ENCODE results near the gene MASP2. TPM values are rescaled to one million over a fixed set of nuclear protein-coding genes. Genes with fewer than 3 reads are reported as not detected.
"Not testable (repeated sequence)": the region's sequence is repeated elsewhere in the genome, so short reads cannot be mapped to it uniquely, and the experiment has no call there.

The MASP2 gene
- not detected for total RNA-seq
- long read RNA-seq, partial matches to known transcripts, result 0 of 2 reads
- long read RNA-seq, other reads (novel, unspliced or antisense), result 2 of 2 reads

DNA sequence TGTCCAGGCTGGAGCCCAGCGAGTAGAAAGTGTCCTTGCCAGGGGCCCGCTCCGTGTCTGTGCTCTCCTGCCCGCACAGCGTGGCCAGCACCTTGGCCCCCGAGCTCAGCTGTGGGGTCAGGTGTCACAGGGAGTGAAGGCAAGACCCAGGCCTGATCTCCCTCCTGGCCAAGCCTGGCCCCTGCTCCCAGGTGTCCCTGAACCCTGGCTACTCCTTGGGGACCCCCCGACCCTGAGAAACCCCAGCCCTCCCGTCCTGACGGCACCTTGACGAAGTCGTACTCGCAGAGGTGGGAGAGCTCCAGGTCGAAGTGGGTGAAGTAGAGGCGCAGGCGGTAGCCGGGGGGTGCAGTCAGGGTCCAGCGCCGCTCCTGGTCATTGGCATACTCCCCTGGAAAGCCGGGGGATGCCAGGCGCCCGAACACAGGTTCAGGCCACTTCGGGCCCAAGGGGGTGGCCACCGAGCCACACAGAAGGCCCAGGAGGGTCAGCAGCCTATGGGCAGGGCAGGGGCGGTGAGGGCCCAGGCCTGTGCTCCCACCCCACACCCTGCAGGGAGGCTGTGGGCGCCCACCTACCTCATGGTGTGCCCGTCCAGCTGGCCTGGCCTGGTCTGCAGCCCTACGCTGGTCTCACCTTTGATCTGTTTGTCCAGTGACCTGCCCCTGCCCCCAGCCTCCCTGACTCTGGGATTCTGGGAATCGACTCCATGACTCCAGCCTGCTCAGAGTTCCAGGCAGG is at the start of gene MASP2:
TSS of gene MASP2 (minus strand) at position 615 of the 741 bp plus-strand sequence. CDS start at position 583, 32 bp downstream.
- H3K9me3 ChIP-seq, result no peaks in the 10 kb centered on the region
- no peak within 1 kb of the TSS for H3K4me3 ChIP-seq
- no peaks in the 10 kb centered on the region for H3K36me3 ChIP-seq
- DNase-seq, result peak; percentile 42
- ATAC-seq, result peak; percentile 18 to 24
- TF ChIP-seq, protein P1, sequence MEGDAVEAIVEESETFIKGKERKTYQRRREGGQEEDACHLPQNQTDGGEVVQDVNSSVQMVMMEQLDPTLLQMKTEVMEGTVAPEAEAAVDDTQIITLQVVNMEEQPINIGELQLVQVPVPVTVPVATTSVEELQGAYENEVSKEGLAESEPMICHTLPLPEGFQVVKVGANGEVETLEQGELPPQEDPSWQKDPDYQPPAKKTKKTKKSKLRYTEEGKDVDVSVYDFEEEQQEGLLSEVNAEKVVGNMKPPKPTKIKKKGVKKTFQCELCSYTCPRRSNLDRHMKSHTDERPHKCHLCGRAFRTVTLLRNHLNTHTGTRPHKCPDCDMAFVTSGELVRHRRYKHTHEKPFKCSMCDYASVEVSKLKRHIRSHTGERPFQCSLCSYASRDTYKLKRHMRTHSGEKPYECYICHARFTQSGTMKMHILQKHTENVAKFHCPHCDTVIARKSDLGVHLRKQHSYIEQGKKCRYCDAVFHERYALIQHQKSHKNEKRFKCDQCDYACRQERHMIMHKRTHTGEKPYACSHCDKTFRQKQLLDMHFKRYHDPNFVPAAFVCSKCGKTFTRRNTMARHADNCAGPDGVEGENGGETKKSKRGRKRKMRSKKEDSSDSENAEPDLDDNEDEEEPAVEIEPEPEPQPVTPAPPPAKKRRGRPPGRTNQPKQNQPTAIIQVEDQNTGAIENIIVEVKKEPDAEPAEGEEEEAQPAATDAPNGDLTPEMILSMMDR (IDR thresholded peaks at IDR 0.05), result no peak
- H3K4me1 ChIP-seq, result no peaks in the 10 kb centered on the region
- intact Hi-C loops (cut with DNase I), result no loop called here
- H3K27ac ChIP-seq, result no peak within 1 kb of the TSS
- H3K27me3 ChIP-seq (ENCODE audit: low read depth), result no peaks in the 10 kb centered on the region

DNA sequence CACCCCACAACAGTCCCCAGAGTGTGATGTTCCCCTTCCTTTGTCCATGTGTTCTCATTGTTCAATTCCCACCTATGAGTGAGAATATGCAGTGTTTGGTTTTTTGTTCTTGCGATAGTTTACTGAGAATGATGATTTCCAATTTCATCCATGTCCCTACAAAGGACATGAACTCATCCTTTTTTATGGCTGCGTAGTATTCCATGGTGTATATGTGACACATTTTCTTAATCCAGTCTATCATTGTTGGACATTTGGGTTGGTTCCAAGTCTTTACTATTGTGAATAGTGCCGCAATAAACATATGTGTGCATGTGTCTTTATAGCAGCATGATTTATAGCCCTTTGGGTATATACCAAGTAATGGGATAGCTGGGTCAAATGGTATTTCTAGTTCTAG is 36.7 kb upstream of the MASP2 start:
- H3K27me3 ChIP-seq (ENCODE audit: low read depth); intact Hi-C loops (cut with DNase I); H3K4me1 ChIP-seq; ATAC-seq; H3K4me3 ChIP-seq; H3K27ac ChIP-seq; H3K9me3 ChIP-seq; DNase-seq: not testable (repeated sequence)
- H3K36me3 ChIP-seq, result peaks cover 73% of the 10 kb centered on the region

DNA sequence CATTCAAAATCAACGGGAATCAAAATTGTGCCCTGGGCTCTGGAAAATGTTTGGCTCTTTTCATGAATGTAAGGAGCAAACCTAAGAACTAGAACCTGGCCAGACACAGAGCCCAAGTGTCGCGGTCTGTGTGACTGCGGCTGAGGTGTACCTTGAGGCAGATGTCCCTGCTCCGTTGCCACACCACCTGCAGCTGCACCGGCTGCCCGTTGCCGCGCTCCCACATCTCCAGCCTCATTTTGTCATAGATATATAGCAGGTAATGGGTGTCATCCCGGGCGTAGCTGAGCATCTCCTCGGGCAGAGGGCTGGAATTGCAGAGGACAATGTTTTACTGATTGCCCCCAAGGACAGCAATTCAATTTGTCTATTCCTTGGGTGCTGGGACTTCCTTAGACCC is 33.9 kb upstream of the MASP2 start:
- Histone ChIP-seq H3K27ac (no peak overlapping the region), H3K36me3 (peaks cover 73% of the 10 kb centered on the region), H3K27me3 (ENCODE audit: low read depth) (no peaks in the 10 kb centered on the region), H3K9me3 (no peaks in the 10 kb centered on the region), H3K4me3 (no peak overlapping the region), H3K4me1 (no peaks in the 10 kb centered on the region)
- no peak for ATAC-seq
- TF ChIP-seq, protein P1 (IDR thresholded peaks at IDR 0.05), result no peak
- no peak for DNase-seq
- intact Hi-C loops (cut with DNase I), result no loop called here

DNA sequence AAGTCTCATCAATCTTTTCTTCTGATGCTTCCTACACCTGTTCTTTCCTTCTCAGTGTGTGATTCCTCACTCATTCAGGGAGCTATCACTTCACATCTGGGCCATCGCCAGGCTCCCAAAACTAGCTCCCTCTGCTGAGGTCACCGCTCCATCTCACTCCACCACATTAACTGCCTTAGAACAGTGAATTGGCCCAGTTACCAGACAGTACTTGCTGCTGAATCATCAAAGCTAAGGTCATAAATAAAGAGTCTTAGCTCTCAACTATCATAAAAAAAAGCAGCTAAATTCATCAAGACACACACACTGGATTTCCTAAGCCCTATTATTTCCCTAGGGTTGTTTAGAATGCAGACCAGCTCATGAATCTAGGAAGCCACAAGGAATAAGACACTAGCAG is 31.6 kb upstream of the MASP2 start:
- Histone ChIP-seq H3K36me3 (peaks cover 96% of the 10 kb centered on the region), H3K27me3 (ENCODE audit: low read depth) (no peaks in the 10 kb centered on the region), H3K4me1 (no peaks in the 10 kb centered on the region), H3K4me3 (no peak overlapping the region), H3K9me3 (no peaks in the 10 kb centered on the region), H3K27ac (no peak overlapping the region)
- DNase-seq (no peak), ATAC-seq (no peak)
- intact Hi-C loops (cut with DNase I), result no loop called here
- TF ChIP-seq, protein P1 (IDR thresholded peaks at IDR 0.05), result no peak

DNA sequence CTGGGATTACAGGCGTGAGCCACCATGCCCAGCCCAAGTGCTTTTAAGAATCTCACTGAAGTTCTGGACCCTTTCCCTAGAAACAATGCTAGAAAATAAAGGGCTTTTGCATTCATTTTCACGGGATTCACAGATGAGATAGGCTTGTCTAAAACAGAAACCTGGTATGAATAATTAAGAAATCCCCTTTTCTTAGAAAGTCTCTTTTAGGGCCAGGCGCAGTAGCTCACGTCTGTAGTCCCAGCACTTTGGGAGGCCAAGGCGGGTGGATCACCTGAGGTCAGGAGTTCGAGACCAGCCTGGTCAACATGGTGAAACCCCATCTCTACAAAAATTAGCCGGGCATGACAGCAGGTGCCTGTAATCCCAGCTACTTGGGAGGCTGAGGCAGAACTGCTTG is 26.4 kb upstream of the MASP2 start:
- peaks cover 99% of the 10 kb centered on the region for H3K36me3 ChIP-seq
- H3K27ac ChIP-seq; H3K4me3 ChIP-seq; H3K4me1 ChIP-seq; intact Hi-C loops (cut with DNase I); H3K9me3 ChIP-seq; ATAC-seq; H3K27me3 ChIP-seq (ENCODE audit: low read depth): not testable (repeated sequence)
- DNase-seq, result peak; percentile 1

DNA sequence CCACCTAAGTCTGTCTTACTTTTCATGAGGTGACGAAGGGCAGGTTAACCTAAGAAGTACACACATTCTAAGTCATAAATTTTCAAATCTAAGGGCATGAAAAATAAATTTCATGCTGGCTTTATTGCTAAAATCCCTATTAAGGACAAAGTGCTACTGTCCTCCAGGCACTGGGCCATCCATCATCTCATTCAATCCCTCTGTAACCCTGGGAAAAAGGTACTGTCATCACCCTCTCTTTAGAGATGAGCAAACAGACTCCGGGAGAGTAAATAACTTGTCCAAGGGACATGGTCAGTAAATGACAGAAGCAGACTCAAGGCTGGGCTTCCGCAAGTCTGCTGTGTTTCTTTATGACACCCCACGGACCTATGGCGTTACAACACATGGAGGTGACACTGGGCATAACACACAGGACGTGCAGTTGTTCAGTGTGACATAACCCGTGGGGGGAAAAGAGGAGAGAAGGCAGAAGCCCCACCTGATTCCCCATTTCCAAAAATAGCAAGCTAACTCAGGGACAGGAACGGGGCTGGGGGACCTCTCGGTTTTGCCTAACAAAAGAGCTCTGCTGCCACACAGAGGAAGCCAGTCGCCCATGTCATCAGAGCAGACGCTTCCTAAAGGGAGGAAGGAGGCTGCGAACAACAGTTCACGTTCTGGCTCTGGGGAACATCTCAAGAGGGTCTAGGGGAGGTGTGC is 25.3 kb upstream of the MASP2 start:
- Histone ChIP-seq H3K4me1 (no peaks in the 10 kb centered on the region), H3K4me3 (no peak overlapping the region), H3K9me3 (no peaks in the 10 kb centered on the region), H3K27me3 (ENCODE audit: low read depth) (no peaks in the 10 kb centered on the region), H3K27ac (no peak overlapping the region), H3K36me3 (peaks cover 100% of the 10 kb centered on the region)
- TF ChIP-seq, protein P1 (IDR thresholded peaks at IDR 0.05), result no peak
- DNase-seq, result peak; percentile 3
- ATAC-seq, result no peak
- intact Hi-C loops (cut with DNase I), result no loop called here

All from lower lobe of right lung (tissue), 2 donors.